LoVo (cell line): ENCODE data around the gene SPO11.
"Not testable (repeated sequence)": the region's sequence is repeated elsewhere in the genome, so short reads cannot be mapped to it uniquely, and the experiment has no call there.

Experiments used
- DNase-seq: peaks from one replicate; pipeline ENCODE4 v3.0.0-alpha.2; 2016; ENCODE audit warnings: low spot score

The SPO11 gene

GRCh38 chr20:57341663-57342062 lies 12.1 kb downstream of the SPO11 start:
- DNase-seq = no peak

DNA sequence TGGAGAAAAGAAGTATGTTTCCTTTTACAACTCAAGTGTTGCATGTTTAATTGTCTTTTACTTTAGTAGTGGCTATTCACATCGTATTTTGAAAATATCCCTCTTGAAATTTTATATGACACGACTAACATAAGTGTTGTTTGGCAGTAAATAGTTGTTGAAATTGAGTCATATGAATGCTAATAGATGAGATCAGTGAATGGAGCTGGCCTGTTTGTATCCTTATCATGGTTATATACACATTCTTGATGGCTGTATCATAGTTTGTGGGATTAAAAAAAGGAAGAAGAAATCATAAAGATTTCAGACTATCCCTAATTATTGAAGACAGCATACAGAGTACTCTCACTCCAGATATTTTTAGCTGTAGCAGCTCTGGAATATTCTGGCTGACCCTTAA lies 13.2 kb downstream of the SPO11 start:
- peak; percentile 19 for DNase-seq

DNA sequence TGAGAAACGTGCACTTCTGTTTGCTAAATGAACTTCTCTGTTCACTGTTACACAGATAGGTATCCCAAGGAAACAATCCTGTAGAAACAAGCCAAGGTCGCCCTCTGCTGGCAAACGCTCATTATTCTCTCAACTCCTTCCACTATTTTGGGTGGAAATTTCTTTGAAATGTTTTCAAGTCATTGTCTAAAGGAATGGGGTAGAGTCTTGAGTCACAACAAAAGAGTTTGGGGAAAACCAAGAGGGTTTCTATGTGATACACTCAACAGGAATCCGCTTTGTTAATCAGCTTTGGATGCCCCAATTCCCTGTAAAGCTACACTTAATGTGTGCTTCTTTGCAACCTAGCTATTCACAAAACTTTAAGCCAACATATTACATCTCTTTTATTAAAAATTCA lies 16.9 kb downstream of the SPO11 start:
- peak; percentile 72 for DNase-seq

DNA sequence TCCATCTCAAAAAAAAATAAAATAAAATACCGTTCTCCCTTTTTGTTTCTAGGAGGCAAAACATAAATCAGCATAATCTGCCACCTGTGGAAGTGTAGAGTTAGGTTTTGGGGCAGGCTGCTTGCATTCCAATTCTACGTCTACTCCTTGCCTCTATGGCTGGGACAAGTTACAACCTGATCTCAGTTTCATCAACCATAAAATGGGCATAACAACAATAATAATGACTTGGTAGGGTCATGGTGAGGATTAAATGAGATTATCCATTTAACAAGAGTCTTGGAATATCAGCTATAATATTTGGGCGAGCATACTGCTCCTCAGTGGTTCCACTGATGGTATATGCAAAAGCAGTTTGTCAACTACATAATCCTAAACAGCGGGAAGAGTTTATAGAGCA lies 17.8 kb downstream of the SPO11 start:
- DNase-seq = no peak

- DNase-seq = not testable (repeated sequence)
These were observed 18.8 kb downstream of the SPO11 start for GRCh38 chr20:57348200-57348921.

- not testable (repeated sequence) for DNase-seq
These were observed 19.4 kb downstream of the SPO11 start for GRCh38 chr20:57348922-57349574.

DNA sequence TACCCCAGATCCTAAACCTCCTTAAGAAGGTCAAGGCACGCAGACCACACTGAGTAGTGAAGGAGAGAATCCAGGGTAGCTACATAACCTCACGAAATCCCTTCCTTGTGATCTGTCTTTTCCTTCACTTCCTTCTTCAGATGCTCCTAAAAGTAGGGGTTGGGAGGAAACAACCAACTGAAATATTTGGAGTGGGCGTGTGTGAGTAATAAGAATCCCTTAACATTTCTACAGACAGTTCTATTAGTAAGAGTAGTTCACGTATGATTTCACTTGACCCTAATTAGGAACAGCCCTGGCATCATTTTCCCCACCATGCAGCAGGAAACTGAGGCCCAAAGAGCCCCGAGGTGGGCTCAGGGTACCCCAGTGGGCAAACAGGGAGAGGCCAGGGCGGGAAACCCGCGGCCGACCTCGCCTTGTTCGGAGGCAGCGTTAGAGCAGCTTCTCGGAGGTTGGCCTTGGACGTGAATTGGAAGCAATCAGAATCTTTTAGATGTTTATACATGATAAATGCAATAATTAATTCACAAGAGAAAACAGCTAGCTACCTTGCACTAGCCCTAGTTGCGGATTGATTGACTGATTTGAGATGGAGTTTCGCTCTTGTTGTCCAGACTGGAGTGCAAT lies 20.6 kb downstream of the SPO11 start:
- DNase-seq = no peak

DNA sequence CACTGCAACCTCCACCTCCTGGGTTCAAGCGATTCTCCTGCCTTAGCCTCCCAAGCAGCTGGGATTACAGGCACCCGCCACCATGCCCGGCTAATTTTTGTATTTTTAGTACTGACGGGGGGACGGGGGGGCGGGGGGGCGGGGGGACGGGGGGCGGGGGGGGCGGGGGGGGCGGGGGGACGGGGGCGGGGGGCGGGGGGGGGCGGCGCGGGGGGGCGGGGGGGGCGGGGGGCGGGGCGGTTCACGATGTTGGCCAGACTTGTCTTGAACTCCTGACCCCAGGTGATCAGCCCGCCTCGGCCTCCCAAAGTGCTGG lies 21.1 kb downstream of the SPO11 start:
- DNase-seq = not testable (repeated sequence)

- DNase-seq = peak; percentile 95
These were observed 21.6 kb downstream of the SPO11 start, which contains the start of gene RAE1 for GRCh38 chr20:57351042-57351783. RAE1 (plus strand) TSS chr20:57351255; CDS start chr20:57354039, 2,784 bp downstream.

GRCh38 chr20:57352305-57352704 lies 22.7 kb downstream of the SPO11 start:
- no peak for DNase-seq

DNA sequence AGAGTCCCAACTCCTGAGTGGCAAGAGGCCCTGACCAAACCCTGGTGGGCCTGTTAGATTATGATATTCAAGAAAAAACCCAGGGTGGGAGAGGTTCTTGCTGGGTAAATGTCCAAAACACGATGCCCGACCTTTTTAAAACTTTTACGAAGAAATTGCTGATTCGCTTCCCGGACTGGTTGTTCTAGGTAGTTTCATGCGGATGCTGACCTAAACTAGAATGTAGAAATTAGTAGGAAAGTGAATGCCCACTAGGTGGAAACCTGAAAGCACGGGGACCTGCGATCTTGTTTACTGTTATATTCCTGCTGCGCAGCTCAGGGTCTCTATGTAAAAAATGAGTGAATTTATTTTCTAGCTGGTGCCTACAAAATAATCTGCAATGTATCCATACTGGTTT lies 23.7 kb downstream of the SPO11 start:
- DNase-seq = no peak

- DNase-seq = no peak
These were observed 31.9 kb downstream of the SPO11 start for GRCh38 chr20:57361517-57361916.

DNA sequence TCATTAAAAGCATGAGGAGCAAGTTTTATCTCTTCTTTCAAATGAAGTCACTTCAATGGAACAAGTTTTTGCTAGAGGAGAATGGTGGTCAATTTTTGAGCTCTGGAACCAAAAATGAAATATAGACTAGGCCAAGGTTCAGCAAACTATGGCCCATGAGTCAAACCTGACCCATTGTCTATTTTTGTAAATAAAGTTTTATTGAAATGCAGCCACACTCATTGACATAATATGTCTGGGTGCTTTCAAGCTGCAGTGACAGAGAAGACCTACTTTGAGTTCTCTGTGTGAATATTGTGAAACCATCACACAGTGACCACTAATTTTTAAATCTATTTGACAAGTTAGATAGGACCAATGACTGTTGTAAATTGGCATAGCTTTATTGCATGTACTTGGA lies 34.8 kb downstream of the SPO11 start:
- no peak for DNase-seq

DNA sequence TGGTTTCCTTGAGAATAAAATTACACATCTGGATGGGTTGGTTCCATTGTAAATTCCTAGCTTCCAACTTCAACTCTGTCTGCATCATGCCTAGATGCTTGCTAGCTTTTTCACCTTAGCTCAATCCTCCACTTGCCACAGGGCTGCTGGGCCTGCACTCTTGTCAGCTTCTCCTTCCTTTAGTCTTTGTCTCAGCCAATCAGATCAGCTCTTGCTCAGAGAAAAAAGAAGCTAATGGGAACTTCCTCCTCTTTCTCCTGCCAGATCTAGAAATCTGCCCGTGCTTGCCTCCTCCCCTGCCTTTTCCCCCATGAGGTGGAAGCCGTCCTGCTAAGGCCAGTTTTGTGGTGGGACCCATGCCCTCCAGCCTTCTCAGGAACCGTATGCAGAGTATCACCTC lies 40.0 kb downstream of the SPO11 start:
- DNase-seq = no peak

- DNase-seq = no peak
These were observed 40.7 kb downstream of the SPO11 start for GRCh38 chr20:57370316-57370715.

DNA sequence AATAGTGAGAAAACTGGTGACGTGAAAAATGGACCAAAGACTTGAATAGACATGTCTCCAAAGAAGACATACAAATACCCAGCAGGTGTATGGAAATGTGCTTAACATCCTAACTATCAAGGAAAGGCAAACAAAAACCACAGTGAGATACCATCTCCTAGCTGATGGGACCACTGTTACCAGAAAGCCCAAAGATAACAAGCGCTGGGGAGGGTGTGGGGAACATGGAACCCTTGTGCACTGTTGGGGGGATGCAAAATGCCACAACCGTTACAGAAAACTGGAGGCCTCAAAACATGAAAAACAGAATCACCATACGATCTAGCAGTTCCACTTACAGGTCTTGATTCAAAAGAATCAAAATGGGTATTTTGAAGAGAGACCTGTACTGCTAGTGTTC lies 41.8 kb downstream of the SPO11 start:
- no peak for DNase-seq

GRCh38 chr20:57372157-57372556 lies 42.6 kb downstream of the SPO11 start:
- no peak for DNase-seq

DNA sequence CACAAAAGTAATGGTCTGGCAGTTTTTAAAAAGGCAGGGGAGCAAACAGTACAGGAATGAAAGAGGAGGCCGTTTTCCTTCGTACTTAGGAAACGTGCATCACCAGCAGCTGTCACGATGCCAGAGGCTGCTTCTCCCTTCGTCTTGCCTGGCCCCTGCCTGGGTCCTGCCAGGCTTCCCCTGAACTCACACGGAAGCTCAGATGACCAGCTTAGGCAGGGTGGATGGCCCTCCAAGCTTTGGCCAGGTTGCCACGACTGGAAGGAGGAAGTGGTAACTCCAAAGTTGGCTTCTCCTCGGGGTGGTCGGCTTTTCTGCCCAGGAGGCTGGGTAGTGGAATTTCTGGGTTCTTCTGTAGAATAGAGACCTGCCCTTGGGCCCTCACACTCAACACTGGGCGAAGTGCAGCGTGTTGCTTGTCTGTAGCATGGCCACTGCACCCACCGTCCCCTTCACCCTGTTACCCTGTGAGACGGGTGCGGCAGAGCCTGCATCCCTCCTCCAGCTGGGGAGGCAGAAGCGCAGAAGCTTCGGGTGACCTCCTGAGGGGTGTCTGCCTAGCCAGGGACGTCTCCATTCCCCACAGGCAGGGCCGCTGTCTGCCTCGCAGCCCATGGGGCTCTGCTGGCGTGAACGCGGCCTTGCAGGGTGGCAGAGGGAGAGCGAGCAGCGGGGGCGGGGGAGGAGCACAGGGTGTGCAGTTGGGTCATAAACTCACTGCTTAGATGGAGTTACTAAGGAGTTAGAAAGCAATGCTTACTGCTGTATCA lies 43.2 kb downstream of the SPO11 start:
- no peak for DNase-seq

GRCh38 chr20:57374343-57374930 lies 44.8 kb downstream of the SPO11 start:
- DNase-seq = no peak

DNA sequence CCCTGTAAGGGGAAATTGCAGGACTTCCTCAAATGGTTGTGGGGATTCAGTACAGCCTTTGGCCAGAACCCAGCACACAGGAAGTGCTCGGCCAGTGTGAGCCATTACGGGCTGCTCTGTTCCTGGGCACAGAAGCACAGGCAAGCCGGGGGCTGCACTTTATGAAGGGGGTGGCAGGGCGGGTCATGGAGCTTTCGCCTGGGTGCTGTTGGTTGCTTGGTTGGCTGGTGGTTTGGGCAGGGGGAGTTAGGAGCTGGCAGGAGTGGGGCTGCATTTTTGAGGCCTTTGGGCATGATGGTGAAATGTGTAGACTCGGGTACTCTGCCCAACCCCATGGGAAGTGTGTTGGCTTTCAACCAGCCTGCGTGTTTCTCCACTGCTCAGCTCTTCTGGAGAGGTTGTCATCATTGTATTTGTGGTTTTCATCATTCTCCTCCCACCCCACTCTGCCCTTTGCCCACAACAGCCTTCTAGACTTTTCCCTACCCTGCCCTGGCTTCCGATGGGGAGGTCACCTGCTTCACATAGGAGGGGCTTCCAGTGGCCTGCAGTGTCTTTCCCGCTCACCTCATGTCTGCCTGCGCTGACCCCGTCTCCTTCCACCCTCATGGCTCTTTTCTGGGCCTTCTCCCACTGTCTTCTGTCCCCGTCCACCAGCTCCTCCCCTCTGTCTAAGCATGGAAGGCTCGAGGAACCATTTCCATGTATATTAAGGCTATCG lies 45.5 kb downstream of the SPO11 start:
- DNase-seq = no peak
